Endothelial cell of umbilical vein (primary cell): ENCODE data around the gene TGFB1. TPM values are rescaled to one million over a fixed set of nuclear protein-coding genes. Genes with fewer than 3 reads are reported as not detected.

Experiments
- BruUV-seq: library from RNA; stranded (reverse); fragments of 400-500 nt; replicated peaks from 2 replicates; lab custom pipeline; 2021; lab: Mats Ljungman, UMichigan
- CTCF ChIA-PET: fragments of 300-600, 350-600 bp; sonication (Branson Sonifier 250); formaldehyde crosslinking; loops from one replicate; lab custom pipeline; 2021; ENCODE audit warnings: antibody characterized with exemption, inconsistent platforms; lab: Charles Lee
- POLR2A ChIA-PET: fragments of 300-600, 350-600 bp; sonication (Branson Sonifier 250); formaldehyde crosslinking; loops from one replicate; lab custom pipeline; 2021; ENCODE audit warnings: antibody characterized with exemption, inconsistent platforms; lab: Charles Lee
- DNase-seq: peaks from one replicate; pipeline ENCODE4 v3.0.0-alpha.2; 2011; ENCODE audit warnings: low read depth, low spot score
- FAIRE-seq: peaks from 2 replicates; lab custom pipeline; 2011; peaks lifted over from hg19 to GRCh38; lab: Jason Lieb, UNC
- H2AFZ ChIP-seq: 2 replicates; pipeline ENCODE4 v1.6.0; 2012; ENCODE audit warnings: low read depth, low read length, control low read depth, inconsistent platforms
- H3K27ac ChIP-seq: 2 replicates; pipeline ENCODE4 v1.5.1; 2011; ENCODE audit warnings: low read depth, mild to moderate bottlenecking, control low read depth, low read length, moderate library complexity; ENCODE audit not compliant: insufficient read depth
- H3K27me3 ChIP-seq, 2 experiments: 2 replicates each; pipeline versions ENCODE4 v1.6.0 to v1.6.1; 2011; ENCODE audit warnings: low read length in 2 of 2, mixed read lengths in 1 of 2; ENCODE audit not compliant: control insufficient read depth in 2 of 2, insufficient read depth in 2 of 2
- H3K36me3 ChIP-seq, 2 experiments: 2 replicates in 1 of 2; 3 replicates in 1 of 2; pipeline ENCODE4 v1.5.1; 2011; ENCODE audit warnings: low read length in 2 of 2, mild to moderate bottlenecking in 1 of 2, moderate library complexity in 1 of 2; ENCODE audit not compliant: control insufficient read depth in 2 of 2, insufficient read depth in 2 of 2; ENCODE audit errors: extremely low read depth in 1 of 2
- H3K4me1 ChIP-seq: 3 replicates; pipeline ENCODE4 v1.5.1; 2011; ENCODE audit warnings: mild to moderate bottlenecking, low read length; ENCODE audit not compliant: control insufficient read depth, insufficient read depth; ENCODE audit errors: extremely low read depth
- H3K4me2 ChIP-seq: 2 replicates; pipeline ENCODE4 v1.6.1; 2011; ENCODE audit warnings: low read length, control low read depth, mixed read lengths; ENCODE audit not compliant: insufficient read depth
- H3K4me3 ChIP-seq, 3 experiments: fragments of 200-600 bp in 1 of 3; sonication (generic), shearing (Covaris generic) in 1 of 3; replicated peaks in 1 of 3; 2 replicates each; pipeline ENCODE4 v1.5.1; 2011 to 2016; ENCODE audit warnings: control low read depth in 3 of 3, low read length in 3 of 3, mild to moderate bottlenecking in 2 of 3, inconsistent platforms in 1 of 3, low read depth in 1 of 3, moderate library complexity in 1 of 3; ENCODE audit not compliant: insufficient read depth in 1 of 3
- H3K79me2 ChIP-seq: 2 replicates; pipeline ENCODE4 v1.6.0; 2012; ENCODE audit warnings: low read length, inconsistent platforms; ENCODE audit not compliant: control insufficient read depth, insufficient read depth
- H3K9ac ChIP-seq: replicated peaks from 2 replicates; pipeline ENCODE3; 2011; ENCODE audit warnings: low read length, control low read depth; ENCODE audit not compliant: insufficient read depth; ENCODE audit errors: extremely low read depth
- H3K9me1 ChIP-seq: replicated peaks from 3 replicates; pipeline ENCODE4 v1.6.0; 2011; ENCODE audit warnings: mild to moderate bottlenecking, low read length; ENCODE audit not compliant: control insufficient read depth, insufficient read depth; ENCODE audit errors: extremely low read depth
- H3K9me3 ChIP-seq: replicated peaks from 2 replicates; pipeline ENCODE4 v1.5.1; 2012; ENCODE audit warnings: low read length, inconsistent platforms; ENCODE audit not compliant: control insufficient read depth, insufficient read depth
- H4K20me1 ChIP-seq: replicated peaks from 2 replicates; pipeline ENCODE3; 2011; ENCODE audit warnings: mild to moderate bottlenecking, low read length; ENCODE audit not compliant: control insufficient read depth, insufficient read depth; ENCODE audit errors: extremely low read depth
- EZH2 ChIP-seq: IDR thresholded peaks from 2 replicates; pipeline ENCODE4 v1.6.1; 2012; ENCODE audit warnings: borderline replicate concordance, low read depth, mild to moderate bottlenecking, moderate library complexity, low read length, inconsistent platforms; ENCODE audit not compliant: severe bottlenecking
- FOS ChIP-seq: IDR thresholded peaks from 2 replicates; pipeline ENCODE4 v1.6.1; 2011; ENCODE audit warnings: mild to moderate bottlenecking, low read length, moderate library complexity, borderline replicate concordance; ENCODE audit not compliant: insufficient read depth
- GATA2 ChIP-seq: IDR thresholded peaks from 2 replicates; pipeline ENCODE4 v1.7.0; 2011; ENCODE audit warnings: low read depth, mild to moderate bottlenecking, moderate library complexity, mixed read lengths, low read length; ENCODE audit not compliant: insufficient read length, insufficient read depth
- JUN ChIP-seq: IDR thresholded peaks from 2 replicates; pipeline ENCODE4 v1.6.1; 2011; ENCODE audit warnings: borderline replicate concordance, low read depth; ENCODE audit not compliant: insufficient read length, insufficient read depth
- MYC ChIP-seq: IDR thresholded peaks from one replicate; pipeline ENCODE4 v1.6.1; 2011; ENCODE audit warnings: mild to moderate bottlenecking, low read depth, low read length
- POLR2A ChIP-seq: IDR thresholded peaks from 2 replicates; pipeline ENCODE4 v1.6.1; 2012; ENCODE audit warnings: low read depth, mild to moderate bottlenecking, control low read depth, low read length
- POLR2AphosphoS5 ChIP-seq: IDR thresholded peaks from 2 replicates; pipeline ENCODE4 v1.6.1; 2012; ENCODE audit warnings: low read depth, mild to moderate bottlenecking, control low read depth, low read length, moderate library complexity; ENCODE audit not compliant: insufficient read depth
- dilution Hi-C: fragments of 300-500 bp; cut with MboI; formaldehyde crosslinking; loops from one replicate; pipeline ENCODE4 v1.15.0; 2019; ENCODE audit warnings: low sequenced_read_pairs; ENCODE audit not compliant: extremely low pct_ligation_motif_present
- intact Hi-C: fragments of 100-400 bp; cut with micrococcal nuclease; formaldehyde crosslinking; loops from one replicate; pipeline ENCODE4 v1.10.0; 2022
- polyA plus RNA-seq, 4 experiments: library from polyadenylated mRNA; depleted of rRNA in 3 of 4; stranded (reverse) in 3 of 4; unstranded in 1 of 4; fragments of >200 nt; gene quantifications; 2 replicates each; pipeline versions ENCODE4 v1.2.1 to v1.2.3, GENCODE V29; 2011 to 2012; ENCODE audit warnings: missing spikeins in 1 of 4
- total RNA-seq: library from RNA; stranded (reverse); gene quantifications from 2 replicates; pipeline ENCODE4 v1.2.3, GENCODE V29; 2021
- TF ChIP-seq, protein P1 (sequence below), 2 donors: IDR thresholded peaks; 1 replicate in 1 of 2; 2 replicates in 1 of 2; pipeline ENCODE4 v1.5.1; 2011; ENCODE audit warnings: low read length in 2 of 2, mild to moderate bottlenecking in 2 of 2, moderate library complexity in 2 of 2, control low read depth in 1 of 2, inconsistent platforms in 1 of 2, low read depth in 1 of 2; ENCODE audit not compliant: insufficient read depth in 1 of 2; ENCODE audit errors: extremely low read depth in 1 of 2
- TF ChIP-seq, protein P2 (sequence below): IDR thresholded peaks from 2 replicates; pipeline ENCODE4 v1.6.1; 2011; ENCODE audit not compliant: insufficient read depth, insufficient read length

The TGFB1 gene
- total and polyA plus RNA-seq, 2 donors (not counting 3 experiments of a cell fraction or from before 2014, with no cell fraction given), result 64.4 to 250 TPM

DNA sequence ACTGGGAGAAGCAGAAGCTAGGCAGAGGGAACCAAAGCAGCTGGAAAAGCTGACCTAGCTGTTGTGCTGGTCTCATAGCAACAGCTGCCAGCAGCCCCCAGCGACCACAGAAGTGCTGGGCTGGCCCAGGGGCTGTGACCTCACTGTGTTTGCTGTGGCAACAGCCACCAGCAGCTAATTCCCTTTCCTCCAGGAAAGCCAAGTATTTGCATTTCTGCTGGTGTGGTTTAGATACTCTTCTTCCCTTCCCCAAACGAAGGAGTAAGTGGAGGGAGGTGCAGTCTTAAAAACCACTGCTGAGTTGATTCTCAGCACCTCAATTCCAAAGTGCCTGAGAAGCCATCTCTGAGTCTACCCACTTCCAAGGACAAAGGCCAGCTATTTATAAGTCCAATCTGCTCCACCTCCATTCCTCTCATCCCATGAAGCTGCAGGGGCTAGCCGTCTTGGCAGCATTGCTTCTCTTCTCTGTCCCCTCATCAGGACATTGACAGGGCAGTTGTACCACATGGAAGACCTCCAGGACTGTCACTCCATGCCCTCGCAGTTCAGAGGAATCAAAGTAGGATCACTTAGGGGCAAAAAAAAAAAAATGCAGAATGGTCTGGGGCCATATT lies 55.3 kb downstream of the TGFB1 start:
- H3K36me3 ChIP-seq, result peaks cover 55 to 79% of the 10 kb centered on the region in 2 experiments
- no peaks in the 10 kb centered on the region for H3K27me3 ChIP-seq
- ChIA-PET CTCF (interaction anchor here (1.6 to 3.7 kb wide), 2 partner anchors 10 to 94 kb away, joined by 5 to 20 read pairs; partner anchors contain the start of gene CCDC97), POLR2A (no interaction called here)
- TF ChIP-seq MYC (no peak), POLR2A (no peak), GATA2 (no peak), EZH2 (no peak), POLR2AphosphoS5 (no peak), FOS (no peak), JUN (no peak)
- TF ChIP-seq, protein P1, sequence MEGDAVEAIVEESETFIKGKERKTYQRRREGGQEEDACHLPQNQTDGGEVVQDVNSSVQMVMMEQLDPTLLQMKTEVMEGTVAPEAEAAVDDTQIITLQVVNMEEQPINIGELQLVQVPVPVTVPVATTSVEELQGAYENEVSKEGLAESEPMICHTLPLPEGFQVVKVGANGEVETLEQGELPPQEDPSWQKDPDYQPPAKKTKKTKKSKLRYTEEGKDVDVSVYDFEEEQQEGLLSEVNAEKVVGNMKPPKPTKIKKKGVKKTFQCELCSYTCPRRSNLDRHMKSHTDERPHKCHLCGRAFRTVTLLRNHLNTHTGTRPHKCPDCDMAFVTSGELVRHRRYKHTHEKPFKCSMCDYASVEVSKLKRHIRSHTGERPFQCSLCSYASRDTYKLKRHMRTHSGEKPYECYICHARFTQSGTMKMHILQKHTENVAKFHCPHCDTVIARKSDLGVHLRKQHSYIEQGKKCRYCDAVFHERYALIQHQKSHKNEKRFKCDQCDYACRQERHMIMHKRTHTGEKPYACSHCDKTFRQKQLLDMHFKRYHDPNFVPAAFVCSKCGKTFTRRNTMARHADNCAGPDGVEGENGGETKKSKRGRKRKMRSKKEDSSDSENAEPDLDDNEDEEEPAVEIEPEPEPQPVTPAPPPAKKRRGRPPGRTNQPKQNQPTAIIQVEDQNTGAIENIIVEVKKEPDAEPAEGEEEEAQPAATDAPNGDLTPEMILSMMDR (IDR thresholded peaks at IDR 0.05; ENCODE audit: extremely low read depth in 1 of 2, insufficient read depth in 1 of 2, low read depth in 1 of 2, low read length in 2 of 2), result no peak
- TF ChIP-seq, protein P2, sequence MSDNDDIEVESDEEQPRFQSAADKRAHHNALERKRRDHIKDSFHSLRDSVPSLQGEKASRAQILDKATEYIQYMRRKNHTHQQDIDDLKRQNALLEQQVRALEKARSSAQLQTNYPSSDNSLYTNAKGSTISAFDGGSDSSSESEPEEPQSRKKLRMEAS, result no peak
- H3K9me1 ChIP-seq, result no peaks in the 10 kb centered on the region
- H3K79me2 ChIP-seq, result peaks cover 4% of the 10 kb centered on the region
- no peak overlapping the region for H3K4me2 ChIP-seq
- intact Hi-C loops, result no loop called here
- H3K4me3 ChIP-seq, result no peak overlapping the region
- BruUV-seq, result no TSS peak
- no peaks in the 10 kb centered on the region for H3K4me1 ChIP-seq
- no peaks in the 10 kb centered on the region for H4K20me1 ChIP-seq
- FAIRE-seq (no peak), DNase-seq (peak; percentile 59)
- H3K27ac ChIP-seq, result peak overlapping the region; percentile 45
- H3K9me3 ChIP-seq, result no peaks in the 10 kb centered on the region
- H3K9ac ChIP-seq, result no peak overlapping the region
- dilution Hi-C loops, result no loop called here
- H2AFZ ChIP-seq, result no peak overlapping the region
